ENCODE measurements around the gene ZNF407. TPM values are rescaled to one million over a fixed set of nuclear protein-coding genes. Genes with fewer than 3 reads are reported as not detected.

ZNF407 gene
- total and polyA plus RNA-seq, 11 donors = 3.8 to 14.7 (median 11.5) TPM

- WGBS, 4 donors = 80 to 90% (median 85%) methylated on average over 1 of the region's 1 CpG
- H3K4me3 ChIP-seq = no peak overlapping the region
- ATAC-seq = no peak
- H3K9me3 ChIP-seq = no peaks in the 10 kb centered on the region
- DNase-seq = no peak
- TF ChIP-seq POLR2A (IDR thresholded peaks at IDR 0.05) = no peak
- TF ChIP-seq, protein P1, sequence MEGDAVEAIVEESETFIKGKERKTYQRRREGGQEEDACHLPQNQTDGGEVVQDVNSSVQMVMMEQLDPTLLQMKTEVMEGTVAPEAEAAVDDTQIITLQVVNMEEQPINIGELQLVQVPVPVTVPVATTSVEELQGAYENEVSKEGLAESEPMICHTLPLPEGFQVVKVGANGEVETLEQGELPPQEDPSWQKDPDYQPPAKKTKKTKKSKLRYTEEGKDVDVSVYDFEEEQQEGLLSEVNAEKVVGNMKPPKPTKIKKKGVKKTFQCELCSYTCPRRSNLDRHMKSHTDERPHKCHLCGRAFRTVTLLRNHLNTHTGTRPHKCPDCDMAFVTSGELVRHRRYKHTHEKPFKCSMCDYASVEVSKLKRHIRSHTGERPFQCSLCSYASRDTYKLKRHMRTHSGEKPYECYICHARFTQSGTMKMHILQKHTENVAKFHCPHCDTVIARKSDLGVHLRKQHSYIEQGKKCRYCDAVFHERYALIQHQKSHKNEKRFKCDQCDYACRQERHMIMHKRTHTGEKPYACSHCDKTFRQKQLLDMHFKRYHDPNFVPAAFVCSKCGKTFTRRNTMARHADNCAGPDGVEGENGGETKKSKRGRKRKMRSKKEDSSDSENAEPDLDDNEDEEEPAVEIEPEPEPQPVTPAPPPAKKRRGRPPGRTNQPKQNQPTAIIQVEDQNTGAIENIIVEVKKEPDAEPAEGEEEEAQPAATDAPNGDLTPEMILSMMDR (IDR thresholded peaks at IDR 0.05) = no peak
- intact Hi-C loops (cut with DNase I) = no loop called here
- H3K27ac ChIP-seq = peak overlapping the region in 1 of 12 donors; percentile 77
- H3K27me3 ChIP-seq = peaks cover 0 to 5% (median 0%) of the 10 kb centered on the region in 9 donors
- H3K36me3 ChIP-seq = peaks cover 0 to 22% (median 10%) of the 10 kb centered on the region in 9 donors
- peaks cover 0 to 46% (median 6%) of the 10 kb centered on the region in 12 donors for H3K4me1 ChIP-seq
These were observed 7.0 kb upstream of the ZNF407 start for GRCh38 chr18:74590671-74591070.

DNA sequence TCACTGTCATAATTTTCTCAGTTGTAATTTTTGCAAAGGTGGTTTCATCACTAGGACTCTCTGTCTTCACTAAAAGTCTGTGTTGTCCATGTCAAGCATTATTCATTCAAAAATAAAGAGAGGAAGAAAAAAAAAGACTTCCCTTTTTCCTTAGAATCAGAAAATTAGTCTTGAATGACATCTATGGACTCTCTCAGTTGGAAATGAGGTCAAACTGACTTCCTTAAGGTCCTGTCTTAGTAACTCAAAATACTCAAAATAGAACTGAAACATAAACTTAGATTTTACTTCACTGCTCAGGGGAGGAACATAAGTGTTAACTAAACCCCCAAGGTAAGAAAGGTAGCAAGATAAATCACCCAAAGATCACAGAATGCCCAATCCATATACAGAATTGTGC is 2.2 kb upstream of the ZNF407 start:
- H3K4me1 ChIP-seq = peaks cover 3 to 42% (median 27%) of the 10 kb centered on the region in 12 donors
- ATAC-seq (no peak), DNase-seq (no peak)
- TF ChIP-seq, protein P1 (IDR thresholded peaks at IDR 0.05) = no peak
- no peak for TF ChIP-seq POLR2A (IDR thresholded peaks at IDR 0.05)
- H3K4me3 ChIP-seq = peak overlapping the region in 5 of 12 donors; percentile 79 to 96 (median 90)
- no peaks in the 10 kb centered on the region for H3K27me3 ChIP-seq
- intact Hi-C loops (cut with DNase I) = loop anchor here in 5 of 10 donors (5.0 kb wide), 3 partner anchors 43 to 612 kb away; partner anchors contain the start of genes CNDP2 (in 3 of the 5) and PTGR3 (in 1 of the 5)
- H3K27ac ChIP-seq = peak overlapping the region in 1 of 12 donors; percentile 99
- no peaks in the 10 kb centered on the region for H3K9me3 ChIP-seq
- peaks cover 0 to 22% (median 10%) of the 10 kb centered on the region in 9 donors for H3K36me3 ChIP-seq

GRCh38 chr18:74597034-74597661 is 522 bp upstream of the ZNF407 start:
- H3K9me3 ChIP-seq = no peaks in the 10 kb centered on the region
- ATAC-seq = peak; percentile 64 to 75 (median 68)
- H3K27ac ChIP-seq = peak overlapping the region; percentile 93 to 99 (median 98)
- peak overlapping the region; percentile 66 to 96 (median 86) for H3K4me3 ChIP-seq
- intact Hi-C loops (cut with DNase I) = loop anchor here in 5 of 10 donors (1.0 to 5.0 kb wide), 4 partner anchors 45 to 610 kb away; partner anchors contain the start of genes CNDP2 (in 4 of the 5) and PTGR3 (in 1 of the 5)
- peak; percentile 77 to 85 (median 78) for DNase-seq
- TF ChIP-seq, protein P1 (IDR thresholded peaks at IDR 0.05) = no peak
- no peak for TF ChIP-seq POLR2A (IDR thresholded peaks at IDR 0.05)
- peaks cover 3 to 38% (median 27%) of the 10 kb centered on the region in 12 donors for H3K4me1 ChIP-seq
- peaks cover 0 to 22% (median 9%) of the 10 kb centered on the region in 9 donors for H3K36me3 ChIP-seq
- no peaks in the 10 kb centered on the region for H3K27me3 ChIP-seq
- WGBS, 4 donors = 0 to 1% (median 1%) methylated on average over 31 to 41 of the region's 41 CpGs

- TF ChIP-seq, protein P1 (IDR thresholded peaks at IDR 0.05) = peak in 3 of 12 donors; percentile 8 to 23 (median 19)
- TF ChIP-seq POLR2A (IDR thresholded peaks at IDR 0.05) = no peak
- ATAC-seq (peak in 3 of 4 donors; percentile 50 to 65 (median 60)), DNase-seq (peak; percentile 45 to 76 (median 55))
- 0 to 3% (median 0%) methylated on average over 7 to 44 of the region's 44 CpGs for WGBS, 4 donors
- peaks cover 3 to 38% (median 27%) of the 10 kb centered on the region in 12 donors for H3K4me1 ChIP-seq
- intact Hi-C loops (cut with DNase I) = loop anchor here in 5 of 10 donors (5.0 kb wide), 3 partner anchors 46 to 609 kb away; partner anchors contain the start of genes CNDP2 (in 3 of the 5) and PTGR3 (in 1 of the 5)
- H3K27ac ChIP-seq = peak overlapping the region; percentile 93 to 99 (median 98)
- peak overlapping the region; percentile 66 to 96 (median 86) for H3K4me3 ChIP-seq
- H3K9me3 ChIP-seq = no peaks in the 10 kb centered on the region
- H3K27me3 ChIP-seq = no peaks in the 10 kb centered on the region
- H3K36me3 ChIP-seq = peaks cover 0 to 14% (median under 1%) of the 10 kb centered on the region in 9 donors
These were observed 806 bp downstream of the ZNF407 start for GRCh38 chr18:74598350-74599001.

Data from heart left ventricle (tissue), 16 donors.